ENCODE measurements around the gene CLSTN2.

DNA sequence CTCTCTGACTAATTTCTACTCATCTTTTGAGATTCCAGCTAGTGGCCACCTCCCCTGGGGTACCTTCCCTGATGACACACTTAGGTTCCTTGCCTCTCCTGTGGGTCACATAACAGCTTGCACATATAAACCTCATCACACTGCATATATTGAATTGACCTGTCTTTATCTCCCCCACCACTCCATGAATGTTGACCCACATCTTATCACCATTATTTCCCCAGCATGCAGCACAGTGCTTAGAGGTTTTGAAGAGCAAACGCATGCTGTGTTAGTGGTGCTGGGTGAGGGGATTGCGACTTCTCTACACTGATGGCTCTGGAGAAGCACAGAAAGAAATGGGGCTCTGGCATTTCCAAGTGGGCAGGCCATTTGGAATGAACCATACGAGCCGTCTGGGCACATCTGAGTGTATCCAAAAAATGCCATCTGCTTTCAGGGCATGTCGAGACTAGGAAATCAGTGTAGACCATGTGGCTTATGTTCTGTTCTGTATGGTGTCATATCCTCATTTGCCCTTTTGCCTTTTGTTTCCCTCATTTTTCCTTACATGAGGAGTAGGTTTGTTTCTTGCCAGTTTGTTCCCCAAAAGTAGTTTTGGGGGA, 409.7 kb downstream of the CLSTN2 start:
- TF ChIP-seq, protein P1, sequence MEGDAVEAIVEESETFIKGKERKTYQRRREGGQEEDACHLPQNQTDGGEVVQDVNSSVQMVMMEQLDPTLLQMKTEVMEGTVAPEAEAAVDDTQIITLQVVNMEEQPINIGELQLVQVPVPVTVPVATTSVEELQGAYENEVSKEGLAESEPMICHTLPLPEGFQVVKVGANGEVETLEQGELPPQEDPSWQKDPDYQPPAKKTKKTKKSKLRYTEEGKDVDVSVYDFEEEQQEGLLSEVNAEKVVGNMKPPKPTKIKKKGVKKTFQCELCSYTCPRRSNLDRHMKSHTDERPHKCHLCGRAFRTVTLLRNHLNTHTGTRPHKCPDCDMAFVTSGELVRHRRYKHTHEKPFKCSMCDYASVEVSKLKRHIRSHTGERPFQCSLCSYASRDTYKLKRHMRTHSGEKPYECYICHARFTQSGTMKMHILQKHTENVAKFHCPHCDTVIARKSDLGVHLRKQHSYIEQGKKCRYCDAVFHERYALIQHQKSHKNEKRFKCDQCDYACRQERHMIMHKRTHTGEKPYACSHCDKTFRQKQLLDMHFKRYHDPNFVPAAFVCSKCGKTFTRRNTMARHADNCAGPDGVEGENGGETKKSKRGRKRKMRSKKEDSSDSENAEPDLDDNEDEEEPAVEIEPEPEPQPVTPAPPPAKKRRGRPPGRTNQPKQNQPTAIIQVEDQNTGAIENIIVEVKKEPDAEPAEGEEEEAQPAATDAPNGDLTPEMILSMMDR (IDR thresholded peaks at IDR 0.05; ENCODE audit: low read depth, low read length, poor library complexity, severe bottlenecking): no peak
- no peak for TF ChIP-seq EZH2phosphoT487 (IDR thresholded peaks at IDR 0.05; ENCODE audit: borderline replicate concordance, low read length)

All from DOHH2 (cell line).